CD14-positive monocyte (primary cell): ENCODE measurements around the gene MTG2. TPM values are rescaled to one million over a fixed set of nuclear protein-coding genes. Genes with fewer than 3 reads are reported as not detected.

ENCODE experiments used
- DNase-seq, 3 donors: peaks; one replicate each; pipeline ENCODE4 v3.0.0-alpha.2; 2011 to 2022
- H2AFZ ChIP-seq: 2 replicates; pipeline ENCODE4 v1.6.0; 2012; ENCODE audit warnings: mild to moderate bottlenecking, low read depth, low read length, inconsistent platforms; ENCODE audit not compliant: insufficient read depth, poor library complexity, severe bottlenecking
- H3K27ac ChIP-seq, 2 donors: 1 replicate in 1 of 2; 2 replicates in 1 of 2; pipeline ENCODE4 v1.5.1; 2012 to 2013; ENCODE audit warnings: low read length in 2 of 2, control low read depth in 1 of 2, inconsistent platforms in 1 of 2, low read depth in 1 of 2, mild to moderate bottlenecking in 1 of 2
- H3K27me3 ChIP-seq, 2 donors: one replicate each; pipeline versions ENCODE4 v1.6.0 to v1.6.1; 2011 to 2013; ENCODE audit warnings: low read length in 2 of 2; ENCODE audit not compliant: control insufficient read depth in 2 of 2, insufficient read depth in 2 of 2
- H3K36me3 ChIP-seq, 2 donors: replicated peaks in 1 of 2; 1 replicate in 1 of 2; 2 replicates in 1 of 2; pipeline versions ENCODE4 v1.5.1 to v1.6.1; 2012 to 2013; ENCODE audit warnings: low read length in 2 of 2, control low read depth in 1 of 2, inconsistent platforms in 1 of 2, mild to moderate bottlenecking in 1 of 2; ENCODE audit not compliant: insufficient read depth in 2 of 2, control insufficient read depth in 1 of 2
- H3K4me1 ChIP-seq, 2 donors: 1 replicate in 1 of 2; 2 replicates in 1 of 2; pipeline versions ENCODE4 v1.5.1 to v1.6.1; 2012 to 2013; ENCODE audit warnings: low read length in 2 of 2, control low read depth in 1 of 2, inconsistent platforms in 1 of 2, mild to moderate bottlenecking in 1 of 2, moderate library complexity in 1 of 2; ENCODE audit not compliant: insufficient read depth in 2 of 2, control insufficient read depth in 1 of 2
- H3K4me2 ChIP-seq: replicated peaks from 2 replicates; pipeline ENCODE3; 2012; ENCODE audit warnings: low read length, moderate library complexity, mild to moderate bottlenecking; ENCODE audit not compliant: poor library complexity, severe bottlenecking; ENCODE audit errors: extremely low read depth
- H3K4me3 ChIP-seq, 3 experiments: fragments of 200-600 bp in 1 of 3; sonication (generic) in 1 of 3; replicated peaks in 1 of 3; 1 replicate in 2 of 3; 2 replicates in 1 of 3; pipeline ENCODE4 v1.5.1; 2011 to 2013; ENCODE audit warnings: low read length in 3 of 3, mild to moderate bottlenecking in 3 of 3, control low read depth in 2 of 3, low read depth in 2 of 3, inconsistent platforms in 1 of 3, moderate library complexity in 1 of 3
- H3K79me2 ChIP-seq: 2 replicates; pipeline ENCODE4 v1.6.0; 2012; ENCODE audit warnings: mild to moderate bottlenecking, control low read depth, inconsistent platforms, low read length, moderate library complexity; ENCODE audit not compliant: insufficient read depth
- H3K9ac ChIP-seq: 2 replicates; pipeline ENCODE4 v1.6.0; 2017; ENCODE audit warnings: low read length, mild to moderate bottlenecking; ENCODE audit not compliant: insufficient read depth, poor library complexity, severe bottlenecking
- H3K9me3 ChIP-seq, 2 donors: replicated peaks in 1 of 2; 1 replicate in 1 of 2; 2 replicates in 1 of 2; pipeline versions ENCODE4 v1.5.1 to v1.6.1; 2012 to 2013; ENCODE audit warnings: low read length in 2 of 2, control low read depth in 1 of 2; ENCODE audit not compliant: control insufficient read depth in 1 of 2, insufficient read depth in 1 of 2
- H4K20me1 ChIP-seq: 2 replicates; pipeline ENCODE4 v1.6.0; 2012; ENCODE audit warnings: mild to moderate bottlenecking, low read length, control low read depth, moderate library complexity; ENCODE audit not compliant: insufficient read depth
- H3K27ac Mint-ChIP-seq, 7 donors: one replicate each; pipeline ENCODE4 v1.8.0; 2020; ENCODE audit warnings: mild to moderate bottlenecking in 7 of 7, mixed read lengths in 7 of 7, moderate library complexity in 6 of 7, inconsistent platforms in 2 of 7
- H3K27me3 Mint-ChIP-seq, 3 donors: one replicate each; pipeline ENCODE4 v1.8.0; 2021 to 2022; ENCODE audit warnings: low read depth in 3 of 3, mild to moderate bottlenecking in 3 of 3, mixed read lengths in 3 of 3, moderate library complexity in 3 of 3, inconsistent platforms in 1 of 3
- H3K36me3 Mint-ChIP-seq, 2 donors: one replicate each; pipeline ENCODE4 v1.8.0; 2020; ENCODE audit warnings: mixed read lengths in 2 of 2, inconsistent platforms in 1 of 2, mild to moderate bottlenecking in 1 of 2
- H3K4me1 Mint-ChIP-seq: one replicate; pipeline ENCODE4 v1.8.0; 2020; ENCODE audit warnings: mild to moderate bottlenecking, mixed read lengths
- H3K4me3 Mint-ChIP-seq, 2 donors: one replicate each; pipeline ENCODE4 v1.8.0; 2020; ENCODE audit warnings: mild to moderate bottlenecking in 2 of 2, mixed read lengths in 2 of 2, moderate library complexity in 1 of 2
- H3K9me3 Mint-ChIP-seq, 7 donors: one replicate each; pipeline ENCODE4 v1.8.0; 2020 to 2022; ENCODE audit warnings: mixed read lengths in 7 of 7, mild to moderate bottlenecking in 6 of 7, moderate library complexity in 6 of 7, inconsistent platforms in 2 of 7
- CTCF ChIP-seq: fragments of 200-600 bp; IDR thresholded peaks from one replicate; pipeline ENCODE4 v1.8.0; 2022; ENCODE audit warnings: antibody characterized with exemption, mild to moderate bottlenecking
- WGBS: methylation state at CpG from one replicate; pipeline ENCODE4 v1.1.5; 2013; ENCODE audit warnings: missing lambda C conversion rate; ENCODE audit not compliant: insufficient coverage; 5-methylcytosine and 5-hydroxymethylcytosine counted together
- intact Hi-C, 2 donors: fragments of 100-400 bp; cut with micrococcal nuclease; formaldehyde crosslinking; loops; one replicate each; pipeline versions ENCODE4 v1.15.0 to v1.15.1; 2023
- polyA plus RNA-seq, 3 donors: library from polyadenylated mRNA; depleted of rRNA in 1 of 3; unstranded in 2 of 3; stranded (reverse) in 1 of 3; fragments of 300-500 nt in 2 of 3; fragments of >200 nt in 1 of 3; fragmentation: Illumina TruSeq in 2 of 3; gene quantifications; 1 replicate in 2 of 3; 2 replicates in 1 of 3; pipeline ENCODE4 v1.2.3, GENCODE V29; 2012 to 2021

The MTG2 gene
- polyA plus RNA-seq, 3 donors = 10.8 to 16.1 (median 14.9) TPM

DNA sequence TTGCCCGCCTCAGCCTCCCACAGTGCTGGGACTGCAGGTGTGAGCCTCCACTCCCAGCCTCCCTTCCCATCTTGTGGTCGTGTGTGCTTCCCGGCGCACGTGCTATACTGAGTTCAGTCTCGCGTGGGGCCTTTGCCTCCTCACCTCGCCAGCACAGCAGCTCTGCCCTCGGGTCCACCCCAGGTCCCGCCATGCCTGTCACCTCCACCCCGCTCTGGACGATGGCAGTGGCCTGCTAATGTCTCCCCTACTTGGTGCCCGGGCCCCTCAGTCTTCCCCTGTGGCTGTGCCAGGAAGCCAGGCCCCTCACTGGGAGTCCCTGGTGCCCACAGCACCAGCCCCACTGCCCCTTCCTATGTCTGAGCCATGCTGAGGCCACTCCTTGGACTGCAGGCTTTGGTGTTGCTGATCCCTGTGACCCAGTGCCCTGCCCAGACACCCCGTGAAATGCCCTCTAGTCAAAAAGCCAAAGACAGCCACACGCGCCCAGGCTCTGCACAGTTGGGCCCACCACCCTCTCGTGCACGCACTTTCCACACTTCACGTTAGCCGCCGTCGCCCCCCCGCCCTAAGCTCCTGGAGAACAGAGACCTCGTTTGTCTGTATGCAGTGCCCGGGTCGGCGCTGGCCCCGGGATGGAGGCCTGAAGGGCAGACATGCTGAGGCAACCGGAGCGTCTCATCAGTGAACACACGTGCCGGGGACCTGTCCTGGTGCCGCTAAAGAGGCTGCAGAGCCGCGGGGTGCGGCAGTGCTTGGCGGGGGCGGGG is 23.0 kb downstream of the MTG2 start:
- H3K79me2 ChIP-seq = no peaks in the 10 kb centered on the region
- Mint-ChIP-seq H3K4me1 (no peaks in the 10 kb centered on the region), H3K9me3 (no peaks in the 10 kb centered on the region), H3K4me3 (no peak overlapping the region), H3K27me3 (peaks cover 2 to 12% (median 3%) of the 10 kb centered on the region in 3 donors), H3K27ac (peak overlapping the region in 1 of 7 donors; percentile 15), H3K36me3 (peaks cover 21 to 35% of the 10 kb centered on the region in 2 donors)
- no peak overlapping the region for H3K4me3 ChIP-seq
- no peak overlapping the region for H3K9ac ChIP-seq
- H2AFZ ChIP-seq = no peak overlapping the region
- H3K27me3 ChIP-seq = peaks cover 0 to 9% of the 10 kb centered on the region in 2 donors
- H4K20me1 ChIP-seq = no peaks in the 10 kb centered on the region
- no peak for DNase-seq
- H3K4me2 ChIP-seq = no peak overlapping the region
- no peak overlapping the region for H3K27ac ChIP-seq
- 97% methylated on average over 38 of the region's 38 CpGs for WGBS
- H3K36me3 ChIP-seq = peaks cover 19 to 27% of the 10 kb centered on the region in 2 donors
- H3K9me3 ChIP-seq = no peaks in the 10 kb centered on the region
- TF ChIP-seq CTCF = no peak
- intact Hi-C loops = no loop called here
- no peaks in the 10 kb centered on the region for H3K4me1 ChIP-seq

DNA sequence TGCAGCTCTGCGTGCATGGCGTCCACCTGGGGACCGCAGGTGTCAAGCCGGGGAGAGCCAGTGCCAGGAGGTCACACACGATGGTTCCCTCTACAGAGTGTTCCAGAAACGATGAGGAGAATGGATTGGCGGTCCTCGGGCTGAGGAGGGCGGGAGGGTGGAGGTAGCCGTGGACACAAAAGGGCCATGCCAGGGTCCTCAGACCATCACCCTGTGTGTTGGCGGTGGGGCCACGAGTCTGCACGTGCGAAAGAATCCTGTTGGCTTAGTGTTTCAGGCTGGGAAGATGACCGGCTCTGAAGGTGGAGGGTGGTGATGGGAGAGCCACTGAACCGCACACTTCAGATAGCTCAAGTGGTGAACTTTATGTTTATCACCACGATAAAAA is 23.6 kb downstream of the MTG2 start:
- 83% methylated on average over 11 of the region's 17 CpGs for whole genome bisulfite sequencing
- intact Hi-C loops = no loop called here
- Mint-ChIP-seq H3K4me1 (no peaks in the 10 kb centered on the region), H3K36me3 (peaks cover 15 to 29% of the 10 kb centered on the region in 2 donors), H3K9me3 (no peaks in the 10 kb centered on the region), H3K4me3 (no peak overlapping the region), H3K27me3 (peaks cover 2 to 14% (median 3%) of the 10 kb centered on the region in 3 donors), H3K27ac (no peak overlapping the region)
- Histone ChIP-seq H3K27ac (no peak overlapping the region), H4K20me1 (no peaks in the 10 kb centered on the region), H2AFZ (no peak overlapping the region), H3K27me3 (peaks cover 0 to 9% of the 10 kb centered on the region in 2 donors), H3K4me2 (no peak overlapping the region), H3K4me1 (no peaks in the 10 kb centered on the region), H3K36me3 (peaks cover 14 to 21% of the 10 kb centered on the region in 2 donors), H3K4me3 (no peak overlapping the region), H3K79me2 (no peaks in the 10 kb centered on the region), H3K9me3 (no peaks in the 10 kb centered on the region), H3K9ac (no peak overlapping the region)
- no peak for TF ChIP-seq CTCF
- DNase-seq = no peak
